NK-92 (cell line): ENCODE measurements around the gene CDIP1.

Experiments used
- DNase-seq: peaks from one replicate; lab custom pipeline; 2025; ENCODE audit not compliant: unreplicated experiment; lab: John Stamatoyannopoulos, UW

The CDIP1 gene

GRCh38 chr16:4539716-4540284 lies 1.2 kb upstream of the CDIP1 start:
- DNase-seq = no peak

GRCh38 chr16:4537376-4538343 lies 913 bp downstream of the CDIP1 start:
- DNase-seq = no peak

- DNase-seq = no peak
These were observed 2.0 kb downstream of the CDIP1 start for GRCh38 chr16:4536391-4537106.

DNA sequence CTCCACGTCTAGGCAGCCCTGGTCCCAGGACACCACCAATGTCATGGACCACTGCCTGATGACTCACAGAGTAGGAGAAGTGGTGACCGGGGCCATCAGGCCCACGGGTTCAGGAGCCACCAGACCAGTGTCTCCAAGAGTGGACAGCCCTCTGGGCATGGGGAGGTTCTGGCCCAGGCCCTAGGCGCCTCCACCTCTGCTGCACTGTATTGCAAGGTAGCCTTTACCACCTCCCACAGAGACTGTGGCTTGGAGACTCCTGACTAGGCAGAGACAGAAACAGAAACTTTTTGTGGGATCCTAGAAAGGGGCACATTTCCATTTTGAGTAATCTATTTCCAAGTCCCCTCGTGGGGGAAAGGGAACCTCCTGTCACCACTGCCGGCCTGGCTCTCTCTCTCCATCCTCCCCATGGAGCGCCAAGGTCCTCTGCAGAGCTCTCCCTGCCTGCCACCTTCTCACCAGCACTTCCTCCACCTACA lies 2.9 kb downstream of the CDIP1 start:
- DNase-seq = no peak

DNA sequence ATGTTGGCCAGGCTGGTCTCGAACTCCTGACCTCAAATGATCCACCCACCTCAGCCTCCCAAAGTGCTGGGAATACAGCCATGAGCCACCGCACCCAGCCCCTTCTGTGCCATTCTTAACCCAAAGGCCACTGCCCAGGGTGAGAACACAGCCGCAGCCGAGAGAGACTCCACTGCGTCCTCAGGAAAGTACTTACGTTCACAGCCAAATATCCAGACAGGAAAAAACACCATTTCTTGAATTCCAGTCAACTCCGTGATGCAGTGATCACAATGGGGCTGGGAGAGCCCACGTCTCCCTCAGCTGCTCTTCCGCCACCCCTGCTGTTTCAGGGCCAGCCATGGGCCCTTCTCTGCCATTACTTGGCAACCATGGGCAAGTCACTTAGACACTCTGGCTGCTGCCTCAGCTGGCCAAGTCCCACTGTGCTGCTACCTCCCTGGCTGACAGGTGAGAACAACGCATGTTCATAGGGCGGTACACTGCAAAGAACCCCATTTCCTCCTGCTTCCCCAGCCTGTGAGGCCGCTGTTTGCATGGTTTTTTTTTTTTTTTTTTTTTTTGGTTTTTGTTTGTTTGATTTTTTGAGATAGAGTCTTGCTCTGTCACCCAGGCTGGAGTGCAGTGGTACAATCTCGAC lies 4.3 kb downstream of the CDIP1 start:
- DNase-seq = no peak

GRCh38 chr16:4533490-4533889 lies 5.1 kb downstream of the CDIP1 start:
- no peak for DNase-seq

- DNase-seq = no peak
These were observed 6.3 kb downstream of the CDIP1 start for GRCh38 chr16:4532238-4532637.

DNA sequence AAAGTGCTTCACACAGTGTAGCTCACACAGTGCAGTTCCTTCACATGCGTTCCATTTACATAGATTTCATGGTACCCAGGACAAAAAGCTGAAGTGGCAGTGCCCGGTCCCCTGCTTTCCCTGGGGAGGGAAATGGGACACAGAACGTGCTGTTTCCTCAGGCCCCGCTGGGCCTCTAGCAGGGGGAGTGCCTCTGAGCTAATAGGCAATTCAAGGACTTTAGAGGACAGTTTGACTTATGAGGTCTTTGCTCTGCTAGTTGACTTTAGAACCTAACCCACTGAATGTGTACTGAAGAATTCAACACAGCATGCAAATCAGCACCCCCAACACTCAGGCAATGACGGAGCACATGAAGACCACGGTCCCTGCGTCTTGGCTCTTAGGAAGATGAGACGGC lies 6.8 kb downstream of the CDIP1 start:
- DNase-seq = no peak

DNA sequence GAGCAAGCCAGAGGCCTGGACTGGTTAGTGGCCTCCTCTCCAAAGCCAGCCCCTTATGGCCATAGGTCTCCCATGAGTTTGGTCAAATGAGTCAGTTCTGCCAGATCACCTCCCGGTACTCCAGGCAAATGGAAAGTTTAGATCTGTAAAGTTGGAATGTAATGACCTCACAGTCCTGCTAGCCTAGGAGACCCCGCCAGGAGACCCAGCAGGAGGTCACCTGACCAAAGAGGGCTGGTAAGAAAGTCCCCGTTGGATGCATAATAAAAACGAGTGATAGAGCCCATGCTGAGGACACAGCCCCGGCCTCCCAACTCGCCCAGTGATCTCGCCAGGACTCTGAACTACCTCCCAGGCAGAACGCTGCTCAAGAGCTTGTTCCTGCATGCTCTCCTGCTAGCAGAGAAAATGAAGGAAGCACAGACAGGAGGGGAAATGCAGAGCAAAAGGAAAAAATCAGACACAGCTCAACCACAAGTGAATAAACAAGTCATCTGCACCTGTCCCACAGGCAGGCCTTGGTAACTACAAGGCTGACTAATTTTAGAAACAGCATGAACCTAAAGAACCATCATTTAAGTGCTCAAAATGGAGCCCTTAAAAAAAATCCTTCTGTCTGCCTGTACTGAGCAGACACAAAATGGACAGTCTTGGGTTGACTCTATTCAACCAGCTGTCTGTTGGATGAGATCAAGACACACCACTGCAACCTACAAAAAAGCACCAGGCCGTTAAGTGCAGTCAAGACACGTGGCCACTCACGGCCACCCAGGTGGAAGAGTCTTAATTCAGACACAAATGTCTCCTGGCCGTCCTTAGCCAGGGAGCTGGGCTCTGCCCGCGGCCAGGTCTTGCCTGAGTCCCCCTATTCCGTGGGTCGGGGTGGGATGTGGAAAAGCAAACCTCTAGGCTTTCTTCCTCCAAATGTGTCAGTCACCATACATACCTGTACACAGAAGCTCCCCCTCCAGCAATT lies 9.2 kb downstream of the CDIP1 start:
- DNase-seq = no peak

DNA sequence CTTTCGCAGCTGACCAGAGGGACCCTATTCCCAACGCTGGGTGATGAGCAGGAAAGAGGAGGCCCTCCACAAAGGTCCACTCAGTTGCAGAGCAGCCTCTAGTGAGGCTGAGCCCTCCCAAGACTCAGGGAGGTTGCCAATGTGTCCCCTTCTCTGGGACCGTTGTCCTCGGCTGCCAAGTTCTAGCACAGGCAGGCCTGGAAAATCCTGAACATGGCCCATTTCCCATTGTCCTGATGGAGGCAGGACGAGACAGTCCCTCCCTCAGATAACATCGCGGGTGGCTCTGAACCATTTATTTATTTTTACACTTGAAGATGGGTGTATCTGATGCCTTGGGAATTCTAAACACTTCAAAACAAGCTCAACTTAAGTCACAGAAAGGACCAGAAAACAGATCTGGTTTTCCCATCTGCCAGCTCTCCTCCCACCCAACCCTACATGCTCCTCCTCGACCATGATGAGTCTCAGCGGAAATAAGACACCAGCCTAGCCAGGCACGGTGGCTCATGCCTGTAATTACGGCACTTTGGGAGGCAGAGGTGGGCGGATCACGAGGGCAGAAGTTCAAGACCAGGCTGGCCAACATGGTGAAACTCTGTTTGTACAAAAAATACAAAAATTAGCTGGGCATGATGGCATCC lies 12.8 kb downstream of the CDIP1 start:
- DNase-seq = no peak

DNA sequence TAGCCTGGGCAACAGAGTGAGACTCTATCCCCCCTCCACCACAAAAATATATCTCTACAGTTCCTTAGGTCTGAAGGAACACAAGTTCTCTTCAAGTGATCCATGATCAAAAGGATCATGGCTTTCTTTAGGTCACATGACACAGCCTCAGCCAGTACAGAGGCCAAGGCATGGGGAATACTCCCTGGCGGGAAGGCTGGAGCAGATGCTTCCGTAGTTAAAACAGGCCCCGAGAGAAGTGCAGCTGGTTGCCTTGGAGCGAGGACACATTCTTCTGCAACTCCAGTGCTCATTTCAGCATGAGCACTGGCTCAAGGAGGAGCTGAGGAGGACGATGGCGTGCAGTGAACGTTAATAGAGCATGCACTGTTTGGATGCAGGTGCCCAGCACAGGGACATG lies 13.5 kb downstream of the CDIP1 start:
- DNase-seq = no peak

- DNase-seq = no peak
These were observed 14.0 kb downstream of the CDIP1 start for GRCh38 chr16:4524571-4524970.

DNA sequence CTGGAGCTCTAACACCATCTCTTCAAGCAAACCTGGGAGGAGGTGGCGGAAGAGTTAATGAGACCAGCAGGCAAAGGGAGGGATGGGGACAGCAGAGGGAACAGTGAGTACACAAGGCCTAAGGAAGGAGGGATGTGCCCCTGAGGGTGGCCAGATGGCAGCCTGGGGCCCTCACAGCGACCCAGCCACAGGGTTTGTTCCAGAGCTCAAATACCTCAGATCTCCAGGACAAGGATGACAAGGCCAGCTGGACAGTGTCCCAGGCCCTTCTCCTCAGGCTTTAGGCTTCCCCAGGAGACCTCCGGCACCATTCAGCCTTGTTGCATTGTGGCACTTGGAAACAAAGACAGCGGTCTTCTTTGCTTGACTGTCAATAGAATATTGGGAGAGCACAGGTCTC lies 14.9 kb downstream of the CDIP1 start:
- DNase-seq = no peak

DNA sequence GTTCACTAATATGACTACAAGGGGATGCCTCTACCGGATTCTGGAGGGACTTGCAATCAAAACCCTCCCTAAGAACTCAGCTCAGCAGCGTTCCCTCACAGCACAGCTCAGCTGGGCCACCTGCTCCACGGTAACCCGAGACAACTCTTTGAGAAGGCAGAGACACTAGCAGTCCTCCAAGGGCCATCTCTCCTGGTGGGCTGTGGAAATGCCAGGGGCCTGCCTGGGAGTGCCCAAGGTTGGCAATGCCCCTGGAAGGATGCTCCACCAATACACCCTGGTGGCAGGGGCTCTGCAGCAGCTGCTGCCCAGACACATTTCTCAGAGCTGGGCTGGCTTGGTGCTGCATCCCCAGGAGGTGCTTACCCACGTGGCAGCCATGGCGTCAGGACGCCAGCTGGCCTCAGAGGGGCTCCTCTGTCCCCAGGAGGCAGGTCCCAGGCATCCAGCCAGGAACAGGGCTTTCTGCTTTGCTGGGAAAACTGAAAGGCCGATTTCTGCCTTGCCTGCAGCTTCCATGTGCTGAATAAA lies 16.5 kb downstream of the CDIP1 start:
- no peak for DNase-seq

- no peak for DNase-seq
These were observed 17.7 kb downstream of the CDIP1 start for GRCh38 chr16:4520913-4521312.

GRCh38 chr16:4519274-4520058 lies 19.1 kb downstream of the CDIP1 start:
- no peak for DNase-seq

DNA sequence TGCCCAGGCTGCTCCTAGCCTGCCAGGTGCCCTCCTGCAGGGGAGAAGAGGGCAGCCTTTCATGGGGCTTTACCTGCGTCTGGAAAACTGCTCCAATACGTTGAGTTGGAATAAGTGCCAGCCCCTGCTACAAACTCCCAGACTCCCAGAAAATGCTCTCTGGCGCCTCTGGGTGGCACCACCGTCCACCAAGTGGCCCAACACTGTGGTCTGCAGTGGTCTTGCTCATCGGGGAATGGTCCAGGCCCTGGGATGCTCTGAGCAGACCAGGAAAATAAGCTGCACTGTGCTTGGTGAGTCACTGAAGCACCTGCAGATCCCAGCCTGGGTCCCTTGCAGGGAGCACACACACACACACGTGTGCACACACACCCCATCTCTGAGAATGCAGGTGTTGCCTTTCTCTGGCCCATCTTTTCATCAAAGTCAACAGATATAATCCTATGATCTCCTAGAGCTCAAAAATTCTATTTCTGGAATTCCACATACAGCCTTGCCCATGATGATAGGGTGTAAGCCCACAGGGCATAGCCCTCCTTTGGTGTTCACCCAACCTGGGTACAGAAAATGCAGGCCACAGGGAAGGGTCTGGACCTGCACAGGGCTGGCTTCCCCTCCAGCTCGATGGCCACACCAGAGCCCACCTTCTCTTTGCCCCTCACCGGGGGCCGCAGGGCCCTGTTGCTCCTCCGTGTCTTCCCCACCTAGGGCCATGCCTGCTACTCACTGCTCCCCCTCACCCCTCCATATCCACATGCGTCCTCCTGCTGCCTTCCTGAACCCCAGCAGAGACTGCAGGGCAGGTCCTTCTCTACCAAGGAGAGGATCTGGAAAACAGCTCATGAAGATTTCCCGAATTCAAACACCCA lies 20.5 kb downstream of the CDIP1 start:
- DNase-seq = no peak
